ENCODE measurements around the gene ST14.

GRCh38 chr11:130191896-130192295, 32.3 kb downstream of the ST14 start:
- TF ChIP-seq CTCF (IDR thresholded peaks at IDR 0.05; ENCODE audit: insufficient read depth, low read length) (no peak), GABPA (IDR thresholded peaks at IDR 0.05; ENCODE audit: low read depth) (no peak), POLR2AphosphoS5 (IDR thresholded peaks at IDR 0.05; ENCODE audit: low read depth) (no peak), REST (IDR thresholded peaks at IDR 0.05; ENCODE audit: insufficient replicate concordance, low read depth) (no peak)
